Islet precursor cell (in vitro differentiated cells): ENCODE measurements around the gene ANKMY1.

Experiments
- DNase-seq: peaks from one replicate; pipeline ENCODE4 v3.0.0-alpha.2; 2018

ANKMY1 gene, protein sequence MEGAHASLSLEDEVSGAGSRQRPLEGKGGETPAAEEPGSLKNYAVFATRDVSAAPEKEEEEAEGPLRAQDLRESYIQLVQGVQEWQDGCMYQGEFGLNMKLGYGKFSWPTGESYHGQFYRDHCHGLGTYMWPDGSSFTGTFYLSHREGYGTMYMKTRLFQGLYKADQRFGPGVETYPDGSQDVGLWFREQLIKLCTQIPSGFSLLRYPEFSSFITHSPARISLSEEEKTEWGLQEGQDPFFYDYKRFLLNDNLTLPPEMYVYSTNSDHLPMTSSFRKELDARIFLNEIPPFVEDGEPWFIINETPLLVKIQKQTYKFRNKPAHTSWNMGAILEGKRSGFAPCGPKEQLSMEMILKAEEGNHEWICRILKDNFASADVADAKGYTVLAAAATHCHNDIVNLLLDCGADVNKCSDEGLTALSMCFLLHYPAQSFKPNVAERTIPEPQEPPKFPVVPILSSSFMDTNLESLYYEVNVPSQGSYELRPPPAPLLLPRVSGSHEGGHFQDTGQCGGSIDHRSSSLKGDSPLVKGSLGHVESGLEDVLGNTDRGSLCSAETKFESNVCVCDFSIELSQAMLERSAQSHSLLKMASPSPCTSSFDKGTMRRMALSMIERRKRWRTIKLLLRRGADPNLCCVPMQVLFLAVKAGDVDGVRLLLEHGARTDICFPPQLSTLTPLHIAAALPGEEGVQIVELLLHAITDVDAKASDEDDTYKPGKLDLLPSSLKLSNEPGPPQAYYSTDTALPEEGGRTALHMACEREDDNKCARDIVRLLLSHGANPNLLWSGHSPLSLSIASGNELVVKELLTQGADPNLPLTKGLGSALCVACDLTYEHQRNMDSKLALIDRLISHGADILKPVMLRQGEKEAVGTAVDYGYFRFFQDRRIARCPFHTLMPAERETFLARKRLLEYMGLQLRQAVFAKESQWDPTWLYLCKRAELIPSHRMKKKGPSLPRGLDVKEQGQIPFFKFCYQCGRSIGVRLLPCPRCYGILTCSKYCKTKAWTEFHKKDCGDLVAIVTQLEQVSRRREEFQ

GRCh38 chr2:240557808-240558207 lies at the start of gene ANKMY1:
Gene ANKMY1 (minus strand): TSS chr2:240557988. CDS start chr2:240557335, 653 bp downstream.
- peak; percentile 83 for DNase-seq

DNA sequence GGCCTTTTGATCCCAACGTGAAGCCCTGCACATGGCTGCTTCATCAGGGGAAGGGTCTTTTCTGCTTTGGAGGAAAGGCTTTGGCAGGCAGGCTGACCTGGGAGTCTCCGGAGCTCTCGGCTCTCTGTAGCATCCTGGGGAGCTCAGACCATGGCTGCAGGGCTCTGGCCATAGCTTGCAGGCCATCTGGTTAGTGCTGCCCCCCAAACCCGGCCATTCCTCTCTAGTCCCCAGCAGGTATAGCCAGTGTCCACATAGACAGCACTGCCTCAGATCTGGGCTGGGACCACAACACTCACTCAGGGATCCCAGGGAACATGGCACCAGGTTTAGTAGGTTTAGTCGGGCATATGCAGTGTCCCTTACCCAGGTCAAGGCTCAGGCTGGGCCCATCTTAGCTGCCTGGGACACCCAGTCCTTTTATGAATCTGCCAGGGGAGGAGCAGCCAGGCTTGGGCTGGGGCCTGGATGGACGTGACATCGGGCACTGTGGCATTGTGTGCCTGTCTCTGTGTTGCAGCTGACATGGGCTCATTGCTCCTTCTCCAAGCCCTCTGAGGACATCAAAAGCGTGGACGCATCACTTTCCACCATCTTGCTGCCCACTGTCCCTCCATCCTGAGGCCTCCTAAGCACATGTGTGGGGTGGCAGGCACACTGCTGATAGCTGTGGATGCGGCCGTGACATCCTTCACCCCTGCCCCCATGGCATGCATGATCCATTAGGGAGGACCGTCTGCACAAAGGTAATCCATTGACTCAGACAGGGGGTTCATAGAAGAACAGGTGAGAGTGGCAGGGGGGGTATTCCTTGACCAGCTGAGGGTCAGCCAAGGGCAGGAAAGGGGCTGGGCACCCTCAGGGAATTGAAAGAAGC lies 48.3 kb upstream of the ANKMY1 start:
- no peak for DNase-seq

- no peak for DNase-seq
Measured at GRCh38 chr2:240604939-240605716, 47.3 kb upstream of the ANKMY1 start.

- DNase-seq: peak; percentile 86
Measured at GRCh38 chr2:240604291-240604938, 46.6 kb upstream of the ANKMY1 start.

DNA sequence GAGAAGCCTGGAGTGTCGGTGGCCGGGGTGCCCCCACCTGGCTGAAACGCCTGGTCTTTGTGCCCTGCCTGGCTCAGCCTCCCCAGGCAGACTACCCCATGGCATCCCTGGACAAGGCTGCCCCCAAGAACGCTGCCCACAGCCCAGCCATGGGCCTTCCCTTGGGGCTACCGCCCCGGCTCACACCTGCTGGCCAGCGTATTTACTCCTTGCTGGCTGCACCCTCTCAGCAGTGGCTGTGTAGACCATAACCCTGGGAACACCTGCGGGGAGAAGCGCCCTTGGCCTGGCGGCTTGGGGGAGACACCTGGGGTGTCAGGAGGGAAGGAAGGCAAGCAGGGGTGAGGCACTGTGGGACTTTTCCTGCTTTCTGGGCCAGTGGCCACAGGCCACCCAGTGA lies 46.1 kb upstream of the ANKMY1 start:
- DNase-seq: no peak

DNA sequence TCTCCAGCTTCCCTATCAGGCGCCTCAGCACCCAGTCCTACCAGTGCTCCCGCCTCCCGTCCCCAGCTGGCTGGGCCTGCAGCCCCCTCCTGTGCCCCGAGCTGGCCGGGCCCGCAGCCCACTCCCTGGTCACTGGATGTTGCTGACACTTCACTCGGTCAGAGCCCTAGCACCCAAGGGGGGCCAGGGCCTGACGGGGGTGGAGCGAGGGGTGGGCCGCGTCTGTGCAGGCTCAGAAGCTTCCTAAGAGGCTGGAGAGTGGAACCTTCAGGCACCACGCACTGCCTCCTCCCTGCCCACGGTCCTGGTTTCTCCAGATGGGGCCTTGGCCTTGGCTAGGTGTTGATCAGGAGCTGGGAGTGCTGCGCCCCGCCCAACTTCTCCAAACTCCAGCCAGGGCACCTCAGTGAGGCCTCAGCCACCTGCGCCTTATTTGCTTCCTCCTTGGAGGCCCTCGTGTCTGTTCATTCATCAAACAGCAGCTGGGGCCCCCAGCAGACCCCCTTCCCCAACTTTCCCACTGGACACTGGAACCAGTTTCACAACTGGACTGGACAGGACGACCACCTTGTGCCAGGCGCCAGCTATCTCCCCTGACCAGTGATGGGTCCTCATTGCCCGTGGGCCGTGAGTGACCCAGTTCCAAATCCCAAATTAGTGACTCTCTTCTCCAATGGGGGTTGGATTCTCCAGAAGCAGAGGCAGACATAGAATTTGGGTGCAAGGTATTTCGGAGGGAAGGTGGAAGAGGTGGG lies 45.5 kb upstream of the ANKMY1 start:
- no peak for DNase-seq

- no peak for DNase-seq
Measured at GRCh38 chr2:240602266-240603050, 44.7 kb upstream of the ANKMY1 start.

DNA sequence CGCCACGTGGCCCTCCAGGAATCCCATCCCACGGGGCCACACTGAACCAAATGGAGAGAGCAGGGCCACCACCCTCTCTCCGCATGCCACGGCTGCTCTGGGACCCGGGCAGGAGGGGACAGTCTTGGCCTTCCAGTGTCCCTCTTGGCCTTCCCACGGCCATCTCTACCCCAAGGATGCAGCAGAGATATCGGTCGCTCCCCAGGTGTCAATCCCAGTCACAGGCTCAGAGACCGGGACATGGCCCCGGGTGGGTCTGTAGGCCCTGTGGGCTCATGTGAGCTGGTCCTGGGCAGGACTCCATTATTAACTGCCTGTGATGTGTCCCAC lies 44.0 kb upstream of the ANKMY1 start:
- DNase-seq: no peak

DNA sequence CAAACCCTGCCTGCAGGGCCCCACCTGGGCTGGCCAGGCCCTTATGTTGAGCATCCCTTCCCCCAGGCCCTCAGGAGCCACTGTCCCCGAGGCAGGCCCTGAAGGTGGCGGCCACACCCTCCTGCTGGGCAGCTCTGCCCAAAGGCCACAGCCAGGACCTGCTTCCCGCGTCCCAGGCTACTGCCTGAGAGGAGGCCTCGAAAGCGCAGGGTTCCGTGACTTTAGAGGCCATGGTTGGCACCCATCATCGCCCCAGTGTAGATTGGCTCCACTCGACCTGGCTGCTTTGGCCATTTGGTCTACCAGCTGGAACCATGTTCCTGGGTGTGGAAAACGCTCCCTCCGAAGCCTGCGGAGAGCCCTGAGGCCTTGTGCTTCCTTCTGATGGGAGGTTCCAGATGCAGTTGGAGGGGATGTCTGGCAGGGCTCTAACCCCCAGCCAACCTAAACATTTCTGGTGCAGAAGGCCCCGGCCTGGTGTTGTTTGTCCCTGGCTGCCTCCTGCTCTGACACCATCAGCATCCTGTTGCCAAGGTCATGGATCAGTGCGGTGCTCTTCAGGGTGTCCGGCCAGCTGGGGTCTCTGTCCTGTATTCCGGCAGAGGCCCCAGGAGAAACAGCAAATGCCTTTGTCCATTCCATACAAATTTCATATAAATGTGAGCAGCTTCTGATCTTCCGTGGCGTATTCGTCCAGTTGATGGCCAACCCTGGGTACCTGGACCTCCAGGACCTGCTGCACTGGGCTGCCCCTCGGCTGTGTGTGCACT lies 43.5 kb upstream of the ANKMY1 start:
- DNase-seq: no peak

GRCh38 chr2:240600451-240600961 lies 42.7 kb upstream of the ANKMY1 start:
- DNase-seq: no peak

- no peak for DNase-seq
Measured at GRCh38 chr2:240599141-240599583, 41.4 kb upstream of the ANKMY1 start.

GRCh38 chr2:240598311-240598911 lies 40.6 kb upstream of the ANKMY1 start:
- DNase-seq: no peak

DNA sequence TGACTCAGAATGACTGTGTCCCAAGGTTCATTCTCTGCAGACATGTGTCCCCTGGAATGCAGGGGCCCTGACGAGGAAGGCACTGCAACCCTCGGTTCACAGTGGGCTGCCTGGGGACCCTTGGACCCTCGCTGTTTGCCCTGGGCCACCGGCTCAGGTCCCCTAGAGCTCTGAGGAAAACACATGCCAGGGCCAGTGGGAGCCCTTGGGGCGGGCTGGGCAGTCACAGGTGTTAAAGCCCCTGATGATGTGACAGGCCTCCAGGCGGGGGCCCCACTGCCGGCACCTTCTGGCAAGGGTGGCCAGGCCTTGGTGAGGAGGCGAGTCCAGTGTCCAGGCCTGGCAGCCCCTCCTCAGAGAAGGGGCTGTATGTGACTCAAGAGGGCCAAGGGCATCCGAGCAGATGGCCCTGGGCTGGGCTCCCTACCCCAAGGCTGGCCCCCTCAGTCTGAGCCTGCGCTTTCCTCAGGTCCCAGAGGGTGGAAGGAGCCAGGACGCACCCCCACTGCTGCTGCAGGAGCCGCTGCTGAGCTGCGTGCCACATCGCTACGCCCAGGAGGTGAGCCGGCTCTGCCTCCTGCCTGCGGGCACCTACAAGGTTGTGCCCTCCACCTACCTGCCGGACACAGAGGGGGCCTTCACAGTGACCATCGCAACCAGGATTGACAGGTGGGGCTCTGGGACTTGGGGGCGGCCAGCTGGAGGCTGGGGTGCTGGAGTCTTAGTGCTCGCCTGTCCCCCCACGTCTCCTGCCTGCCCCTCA lies 39.8 kb upstream of the ANKMY1 start:
- no peak for DNase-seq

DNA sequence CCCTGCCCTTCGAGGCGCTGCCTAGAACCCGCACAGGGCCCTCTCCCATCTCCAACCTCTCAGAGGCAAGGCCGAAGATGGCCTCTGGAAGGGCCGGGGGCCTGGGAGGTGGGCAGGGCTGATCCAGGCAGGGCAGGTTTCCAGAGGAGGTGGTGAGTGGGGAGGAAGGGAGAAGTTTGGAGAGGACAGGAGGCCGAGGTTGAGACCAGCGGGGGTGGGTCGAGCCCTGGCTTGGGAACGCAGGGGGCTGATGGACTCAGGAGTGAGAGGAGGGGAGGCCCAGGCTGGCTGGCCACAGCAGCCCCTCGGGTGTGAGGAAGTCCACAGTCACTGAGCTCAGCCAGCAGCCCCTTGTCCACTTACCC lies 39.2 kb upstream of the ANKMY1 start:
- DNase-seq: no peak

- no peak for DNase-seq
Measured at GRCh38 chr2:240596491-240596931, 38.7 kb upstream of the ANKMY1 start.

DNA sequence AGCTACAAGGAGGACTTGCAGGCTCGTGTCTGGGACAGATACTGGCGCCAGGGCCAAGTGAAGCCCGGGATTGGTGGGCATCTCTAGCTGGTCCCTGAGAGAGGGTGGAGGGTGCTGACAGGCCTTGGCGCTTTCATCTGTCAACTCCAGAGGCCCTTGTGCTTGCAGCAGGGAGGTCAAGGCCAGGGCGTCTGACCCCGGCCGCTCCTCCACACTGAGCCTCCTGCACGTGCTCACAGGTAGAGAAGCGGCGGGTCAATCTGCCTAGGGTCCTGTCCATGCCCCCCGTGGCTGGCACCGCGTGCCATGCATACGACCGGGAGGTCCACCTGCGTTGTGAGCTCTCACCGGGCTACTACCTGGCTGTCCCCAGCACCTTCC lies 38.3 kb upstream of the ANKMY1 start:
- no peak for DNase-seq

DNA sequence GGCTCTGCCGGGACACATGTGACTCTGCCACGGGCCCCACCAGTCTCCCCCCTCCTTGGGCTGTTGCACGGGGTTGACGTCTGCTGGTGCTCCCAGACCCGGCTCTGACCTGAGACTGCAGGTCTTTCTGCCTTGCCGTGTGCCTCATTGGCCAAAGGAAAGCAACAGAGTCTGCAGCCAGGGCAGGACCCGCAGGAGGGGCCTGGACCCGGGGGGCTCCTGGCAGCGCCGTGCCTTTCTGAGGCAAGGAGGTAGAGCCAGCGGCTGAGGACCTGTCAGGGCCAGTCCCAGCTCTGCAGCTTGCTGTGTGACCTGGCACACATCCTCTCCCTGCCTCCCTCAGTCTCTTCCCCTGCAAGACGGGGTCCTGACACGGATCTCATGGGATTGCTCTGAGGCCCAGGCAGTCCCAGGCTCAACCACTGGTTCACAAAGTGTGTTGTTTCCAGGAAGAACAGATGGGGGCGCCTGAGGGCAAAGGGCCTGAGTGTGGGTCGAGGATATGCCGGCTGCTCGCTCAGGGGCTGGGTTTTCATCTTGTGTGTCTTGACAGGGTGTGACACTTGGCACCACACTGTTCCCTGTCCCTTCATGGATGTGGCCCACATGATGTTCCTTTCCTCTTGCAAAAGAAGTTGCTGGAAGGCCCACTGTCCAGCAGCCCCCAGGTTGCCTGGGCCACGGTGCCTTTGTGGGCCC lies 37.7 kb upstream of the ANKMY1 start:
- DNase-seq: peak; percentile 73
